HEK293 (cell line): Measurements from ENCODE around the gene RILP.
A peak's percentile ranks its signal among the peaks of the same experiment; 100 is the strongest.

Source experiments
- CTCF ChIA-PET: fragments of 350-600 bp; formaldehyde crosslinking; extraction: SDS; loops from one replicate; lab custom pipeline; 2021; ENCODE audit warnings: antibody characterized with exemption; lab: Yijun Ruan, JAX
- POLR2A ChIA-PET: fragments of 300-600 bp; formaldehyde crosslinking; extraction: SDS; loops from one replicate; lab custom pipeline; 2020; ENCODE audit warnings: antibody characterized with exemption, inconsistent platforms; lab: Yijun Ruan, JAX
- H3K27ac ChIP-seq: fragments of 200-500 bp; sonication (Bioruptor generic); 2 replicates; pipeline ENCODE4 v1.5.1; 2014; ENCODE audit warnings: low read depth, low read length, control low read depth, inconsistent platforms; ENCODE audit errors: extremely low read depth
- H3K36me3 ChIP-seq, 2 experiments: fragments of 200-500 bp in 1 of 2; sonication (Bioruptor generic) in 1 of 2; 1 replicate in 1 of 2; 2 replicates in 1 of 2; pipeline ENCODE4 v1.5.1; 2014 to 2017; ENCODE audit warnings: inconsistent platforms in 2 of 2, low read length in 2 of 2; ENCODE audit not compliant: control insufficient read depth in 2 of 2, insufficient read depth in 1 of 2
- H3K4me1 ChIP-seq: fragments of 200-500 bp; sonication (Bioruptor generic); 2 replicates; pipeline ENCODE4 v1.5.1; 2014; ENCODE audit warnings: mild to moderate bottlenecking, low read length, inconsistent platforms; ENCODE audit not compliant: control insufficient read depth, insufficient read depth
- H3K4me3 ChIP-seq: 2 replicates; pipeline ENCODE4 v1.5.1; 2011; ENCODE audit warnings: low read depth, mild to moderate bottlenecking, control low read depth, low read length, moderate library complexity
- H3K9me3 ChIP-seq: fragments of 200-500 bp; sonication (Bioruptor generic); 2 replicates; pipeline ENCODE4 v1.5.1; 2014; ENCODE audit warnings: low read depth, low read length, inconsistent platforms; ENCODE audit not compliant: control insufficient read depth, insufficient read depth
- HIC1 ChIP-seq: fragments of 450-650 bp; formaldehyde crosslinking; IDR thresholded peaks from 2 replicates; pipeline ENCODE4 v1.5.1; 2016; ENCODE audit warnings: missing biosample characterization, missing genetic modification characterization
- KLF1 ChIP-seq: fragments of 450-650 bp; formaldehyde crosslinking; IDR thresholded peaks from 2 replicates; pipeline ENCODE4 v1.5.1; 2016; ENCODE audit warnings: missing biosample characterization, missing genetic modification characterization
- MZF1 ChIP-seq: fragments of 450-650 bp; formaldehyde crosslinking; IDR thresholded peaks from 2 replicates; pipeline ENCODE4 v1.5.1; 2017; ENCODE audit warnings: missing biosample characterization, missing genetic modification characterization, borderline replicate concordance
- YY2 ChIP-seq: fragments of 450-650 bp; formaldehyde crosslinking; IDR thresholded peaks from 2 replicates; pipeline ENCODE4 v1.5.1; 2016; ENCODE audit warnings: missing biosample characterization, missing genetic modification characterization
- ZBTB1 ChIP-seq: fragments of 450-650 bp; formaldehyde crosslinking; IDR thresholded peaks from 2 replicates; pipeline ENCODE4 v1.5.1; 2016; ENCODE audit warnings: missing biosample characterization, missing genetic modification characterization
- ZBTB17 ChIP-seq: fragments of 450-650 bp; formaldehyde crosslinking; IDR thresholded peaks from 2 replicates; pipeline ENCODE4 v1.5.1; 2016; ENCODE audit warnings: missing biosample characterization, missing genetic modification characterization
- ZBTB21 ChIP-seq: fragments of 450-650 bp; formaldehyde crosslinking; IDR thresholded peaks from 2 replicates; pipeline ENCODE4 v1.5.1; 2017; ENCODE audit warnings: missing biosample characterization, missing genetic modification characterization
- ZBTB26 ChIP-seq: fragments of 450-650 bp; formaldehyde crosslinking; optimal IDR thresholded peaks from 2 replicates; pipeline ENCODE3; 2016; ENCODE audit warnings: missing biosample characterization, mild to moderate bottlenecking, missing genetic modification characterization
- ZFP69B ChIP-seq: fragments of 450-650 bp; formaldehyde crosslinking; IDR thresholded peaks from 2 replicates; pipeline ENCODE4 v1.5.1; 2016; ENCODE audit warnings: missing biosample characterization, missing genetic modification characterization
- ZNF155 ChIP-seq: fragments of 450-650 bp; formaldehyde crosslinking; IDR thresholded peaks from 2 replicates; pipeline ENCODE4 v1.5.1; 2016; ENCODE audit warnings: missing biosample characterization, missing genetic modification characterization
- ZNF157 ChIP-seq: fragments of 450-650 bp; formaldehyde crosslinking; IDR thresholded peaks from 2 replicates; pipeline ENCODE4 v1.5.1; 2016; ENCODE audit warnings: missing biosample characterization, missing genetic modification characterization
- ZNF184 ChIP-seq: fragments of 450-650 bp; IDR thresholded peaks from 2 replicates; pipeline ENCODE4 v1.5.1; 2018; ENCODE audit warnings: missing biosample characterization, mild to moderate bottlenecking, missing genetic modification characterization
- ZNF23 ChIP-seq: fragments of 450-650 bp; formaldehyde crosslinking; IDR thresholded peaks from 2 replicates; pipeline ENCODE4 v1.5.1; 2016; ENCODE audit warnings: missing biosample characterization, missing genetic modification characterization, borderline replicate concordance
- ZNF266 ChIP-seq: fragments of 450-650 bp; formaldehyde crosslinking; IDR thresholded peaks from 2 replicates; pipeline ENCODE4 v1.5.1; 2016; ENCODE audit warnings: missing biosample characterization, missing genetic modification characterization, low read depth
- ZNF341 ChIP-seq: fragments of 450-650 bp; formaldehyde crosslinking; IDR thresholded peaks from 2 replicates; pipeline ENCODE4; 2016; ENCODE audit warnings: low read depth, missing biosample characterization, missing genetic modification characterization
- ZNF394 ChIP-seq: fragments of 450-650 bp; formaldehyde crosslinking; IDR thresholded peaks from 2 replicates; pipeline ENCODE4 v1.5.1; 2016; ENCODE audit warnings: missing biosample characterization, missing genetic modification characterization, mild to moderate bottlenecking, moderate library complexity, borderline replicate concordance
- ZNF416 ChIP-seq: fragments of 450-650 bp; formaldehyde crosslinking; IDR thresholded peaks from 2 replicates; pipeline ENCODE4 v1.5.1; 2016; ENCODE audit warnings: missing biosample characterization, missing genetic modification characterization
- ZNF529 ChIP-seq: fragments of 450-650 bp; formaldehyde crosslinking; IDR thresholded peaks from 2 replicates; pipeline ENCODE4 v1.5.1; 2017; ENCODE audit warnings: missing genetic modification characterization, missing biosample characterization; ENCODE audit not compliant: insufficient replicate concordance
- ZNF544 ChIP-seq: fragments of 450-650 bp; formaldehyde crosslinking; IDR thresholded peaks from 2 replicates; pipeline ENCODE4 v1.5.0; 2017; ENCODE audit warnings: missing biosample characterization, missing genetic modification characterization
- ZNF623 ChIP-seq: fragments of 450-650 bp; formaldehyde crosslinking; IDR thresholded peaks from 2 replicates; pipeline ENCODE4 v1.5.1; 2016; ENCODE audit warnings: missing biosample characterization, missing genetic modification characterization
- ZNF624 ChIP-seq: fragments of 450-650 bp; formaldehyde crosslinking; IDR thresholded peaks from 2 replicates; pipeline ENCODE4 v1.5.1; 2017; ENCODE audit warnings: missing biosample characterization, missing genetic modification characterization
- ZNF654 ChIP-seq: fragments of 450-650 bp; formaldehyde crosslinking; IDR thresholded peaks from 2 replicates; pipeline ENCODE4 v1.5.1; 2016; ENCODE audit warnings: low read depth, missing biosample characterization, missing genetic modification characterization
- TF ChIP-seq, protein P1 (sequence below): fragments of 450-650 bp; formaldehyde crosslinking; IDR thresholded peaks from 2 replicates; pipeline ENCODE4 v1.5.1; 2016; ENCODE audit warnings: missing biosample characterization, missing genetic modification characterization, low read depth
- TF ChIP-seq, protein P2 (sequence below): fragments of 450-650 bp; formaldehyde crosslinking; IDR thresholded peaks from 2 replicates; pipeline ENCODE4 v1.5.1; 2017; ENCODE audit warnings: missing biosample characterization, missing genetic modification characterization
- TF ChIP-seq, protein P3 (sequence below): fragments of 450-650 bp; formaldehyde crosslinking; IDR thresholded peaks from 2 replicates; pipeline ENCODE4 v1.5.1; 2016; ENCODE audit warnings: missing biosample characterization, missing genetic modification characterization

The RILP gene

GRCh38 chr17:1638171-1638590 lies 11.5 kb downstream of the RILP start:
- POLR2A ChIA-PET = no interaction called here
- no peak overlapping the region for H3K4me3 ChIP-seq
- CTCF ChIA-PET = interaction anchor here (0.8 kb wide), 1 partner anchor 8 kb away, joined by 5 read pairs; no protein-coding TSS in a partner anchor

DNA sequence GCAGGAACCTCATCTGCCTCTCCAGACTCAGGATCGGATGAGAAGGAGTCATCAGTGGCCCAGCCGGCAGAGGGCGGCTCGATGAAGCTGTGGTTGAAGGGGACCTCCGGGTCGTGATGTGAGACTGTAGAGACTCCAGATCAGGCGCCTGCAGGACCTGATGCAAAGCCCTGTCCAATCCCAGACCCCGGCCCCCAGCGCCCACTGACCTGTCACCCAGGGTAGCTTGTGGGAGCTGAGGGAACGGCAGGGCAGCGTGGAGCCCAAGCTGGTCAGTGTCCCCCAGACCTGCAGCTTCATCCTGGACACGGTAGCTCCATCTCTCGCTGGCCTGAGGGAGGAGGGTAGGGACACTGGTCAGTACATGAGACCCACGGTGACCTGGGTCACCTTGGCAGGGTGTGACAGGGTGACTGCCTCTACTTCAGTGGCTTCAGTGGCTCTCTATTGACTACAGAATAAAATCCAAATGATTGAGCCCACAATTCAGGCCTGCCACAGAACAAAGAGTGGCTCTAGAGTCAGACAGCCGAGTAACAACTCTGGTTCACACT lies 12.9 kb downstream of the RILP start:
- Histone ChIP-seq H3K27ac (no peak overlapping the region), H3K36me3 (no peaks in the 10 kb centered on the region), H3K9me3 (no peaks in the 10 kb centered on the region), H3K4me3 (no peak overlapping the region), H3K4me1 (no peaks in the 10 kb centered on the region)
- no peak for TF ChIP-seq ZBTB26 (tag by site-specific recombination)
- TF ChIP-seq ZNF544 = no peak
- TF ChIP-seq ZNF624 (tag by site-specific recombination) = no peak
- TF ChIP-seq, protein P1, sequence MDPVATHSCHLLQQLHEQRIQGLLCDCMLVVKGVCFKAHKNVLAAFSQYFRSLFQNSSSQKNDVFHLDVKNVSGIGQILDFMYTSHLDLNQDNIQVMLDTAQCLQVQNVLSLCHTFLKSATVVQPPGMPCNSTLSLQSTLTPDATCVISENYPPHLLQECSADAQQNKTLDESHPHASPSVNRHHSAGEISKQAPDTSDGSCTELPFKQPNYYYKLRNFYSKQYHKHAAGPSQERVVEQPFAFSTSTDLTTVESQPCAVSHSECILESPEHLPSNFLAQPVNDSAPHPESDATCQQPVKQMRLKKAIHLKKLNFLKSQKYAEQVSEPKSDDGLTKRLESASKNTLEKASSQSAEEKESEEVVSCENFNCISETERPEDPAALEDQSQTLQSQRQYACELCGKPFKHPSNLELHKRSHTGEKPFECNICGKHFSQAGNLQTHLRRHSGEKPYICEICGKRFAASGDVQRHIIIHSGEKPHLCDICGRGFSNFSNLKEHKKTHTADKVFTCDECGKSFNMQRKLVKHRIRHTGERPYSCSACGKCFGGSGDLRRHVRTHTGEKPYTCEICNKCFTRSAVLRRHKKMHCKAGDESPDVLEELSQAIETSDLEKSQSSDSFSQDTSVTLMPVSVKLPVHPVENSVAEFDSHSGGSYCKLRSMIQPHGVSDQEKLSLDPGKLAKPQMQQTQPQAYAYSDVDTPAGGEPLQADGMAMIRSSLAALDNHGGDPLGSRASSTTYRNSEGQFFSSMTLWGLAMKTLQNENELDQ = no peak
- no peak for TF ChIP-seq YY2
- TF ChIP-seq ZBTB17 (tag by site-specific recombination) = no peak
- TF ChIP-seq, protein P2, sequence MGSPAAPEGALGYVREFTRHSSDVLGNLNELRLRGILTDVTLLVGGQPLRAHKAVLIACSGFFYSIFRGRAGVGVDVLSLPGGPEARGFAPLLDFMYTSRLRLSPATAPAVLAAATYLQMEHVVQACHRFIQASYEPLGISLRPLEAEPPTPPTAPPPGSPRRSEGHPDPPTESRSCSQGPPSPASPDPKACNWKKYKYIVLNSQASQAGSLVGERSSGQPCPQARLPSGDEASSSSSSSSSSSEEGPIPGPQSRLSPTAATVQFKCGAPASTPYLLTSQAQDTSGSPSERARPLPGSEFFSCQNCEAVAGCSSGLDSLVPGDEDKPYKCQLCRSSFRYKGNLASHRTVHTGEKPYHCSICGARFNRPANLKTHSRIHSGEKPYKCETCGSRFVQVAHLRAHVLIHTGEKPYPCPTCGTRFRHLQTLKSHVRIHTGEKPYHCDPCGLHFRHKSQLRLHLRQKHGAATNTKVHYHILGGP (tag by site-specific recombination) = no peak
- TF ChIP-seq ZNF157 = no peak
- no peak for TF ChIP-seq ZNF623 (tag by site-specific recombination)
- TF ChIP-seq ZNF416 (tag by site-specific recombination) = no peak
- no peak for TF ChIP-seq ZNF184 (tag by site-specific recombination)
- TF ChIP-seq ZNF23 = no peak
- TF ChIP-seq ZNF394 (tag by site-specific recombination) = no peak
- no peak for TF ChIP-seq ZNF155 (tag by site-specific recombination)
- no peak for TF ChIP-seq ZNF266 (tag by site-specific recombination)
- no peak for TF ChIP-seq ZNF654 (tag by site-specific recombination)
- TF ChIP-seq ZBTB21 = no peak
- ChIA-PET POLR2A (no interaction called here), CTCF (interaction anchor here (1.1 to 2.0 kb wide), 3 partner anchors 8 to 63 kb away, joined by 7 to 15 read pairs (median 7); partner anchors contain the start of gene SLC43A2)

More at GRCh38 chr17:1638171-1638590, 11.5 kb downstream of the RILP start:
- Histone ChIP-seq H3K4me1 (no peaks in the 10 kb centered on the region), H3K27ac (no peak overlapping the region), H3K36me3 (no peaks in the 10 kb centered on the region), H3K9me3 (no peaks in the 10 kb centered on the region)
- TF ChIP-seq ZBTB1 (tag by site-specific recombination) = no peak
- no peak for TF ChIP-seq ZNF529 (tag by site-specific recombination)
- no peak for TF ChIP-seq KLF1 (tag by site-specific recombination)
- no peak for TF ChIP-seq MZF1
- TF ChIP-seq ZFP69B (tag by site-specific recombination) = peak; percentile 61; the same call in 1 of the 2 replicates
- no peak for TF ChIP-seq ZNF341 (tag by site-specific recombination)
- TF ChIP-seq, protein P3, sequence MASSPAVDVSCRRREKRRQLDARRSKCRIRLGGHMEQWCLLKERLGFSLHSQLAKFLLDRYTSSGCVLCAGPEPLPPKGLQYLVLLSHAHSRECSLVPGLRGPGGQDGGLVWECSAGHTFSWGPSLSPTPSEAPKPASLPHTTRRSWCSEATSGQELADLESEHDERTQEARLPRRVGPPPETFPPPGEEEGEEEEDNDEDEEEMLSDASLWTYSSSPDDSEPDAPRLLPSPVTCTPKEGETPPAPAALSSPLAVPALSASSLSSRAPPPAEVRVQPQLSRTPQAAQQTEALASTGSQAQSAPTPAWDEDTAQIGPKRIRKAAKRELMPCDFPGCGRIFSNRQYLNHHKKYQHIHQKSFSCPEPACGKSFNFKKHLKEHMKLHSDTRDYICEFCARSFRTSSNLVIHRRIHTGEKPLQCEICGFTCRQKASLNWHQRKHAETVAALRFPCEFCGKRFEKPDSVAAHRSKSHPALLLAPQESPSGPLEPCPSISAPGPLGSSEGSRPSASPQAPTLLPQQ (tag by site-specific recombination) = 0 out of 2 replicates have a peak, but pooled peaks have one; percentile 43
- TF ChIP-seq HIC1 (tag by site-specific recombination) = 0 out of 2 replicates have a peak, but pooled peaks have one; percentile 38
